ENCODE measurements around the gene SLC47A2. TPM values are rescaled to one million over a fixed set of nuclear protein-coding genes. Genes with fewer than 3 reads are reported as not detected.

Gene SLC47A2
- total RNA-seq, 2 donors from 2014 or later, result not detected

- DNase-seq (ENCODE audit: low spot score) (peak; percentile 42), ATAC-seq (ENCODE audit: insufficient number of reproducible peaks, low FRiP score, low read depth) (peak; percentile 35)
- no peak for TF ChIP-seq CTCF (IDR thresholded peaks at IDR 0.05)
- H3K9me3 ChIP-seq, result no peaks in the 10 kb centered on the region
- peak overlapping the region; percentile 93 for H3K4me3 ChIP-seq
- H3K36me3 ChIP-seq, result no peaks in the 10 kb centered on the region
- no peaks in the 10 kb centered on the region for H3K27me3 ChIP-seq (replicated peaks; ENCODE audit: insufficient read depth)
- peaks cover 33 to 67% of the 10 kb centered on the region in 2 donors for H3K4me1 ChIP-seq (ENCODE audit: control insufficient read depth in 1 of 2, low read depth in 2 of 2)
- peak overlapping the region; percentile 92 to 97 for H3K27ac ChIP-seq
These were observed 68.5 kb downstream of the SLC47A2 start for GRCh38 chr17:19647697-19648474.

DNA sequence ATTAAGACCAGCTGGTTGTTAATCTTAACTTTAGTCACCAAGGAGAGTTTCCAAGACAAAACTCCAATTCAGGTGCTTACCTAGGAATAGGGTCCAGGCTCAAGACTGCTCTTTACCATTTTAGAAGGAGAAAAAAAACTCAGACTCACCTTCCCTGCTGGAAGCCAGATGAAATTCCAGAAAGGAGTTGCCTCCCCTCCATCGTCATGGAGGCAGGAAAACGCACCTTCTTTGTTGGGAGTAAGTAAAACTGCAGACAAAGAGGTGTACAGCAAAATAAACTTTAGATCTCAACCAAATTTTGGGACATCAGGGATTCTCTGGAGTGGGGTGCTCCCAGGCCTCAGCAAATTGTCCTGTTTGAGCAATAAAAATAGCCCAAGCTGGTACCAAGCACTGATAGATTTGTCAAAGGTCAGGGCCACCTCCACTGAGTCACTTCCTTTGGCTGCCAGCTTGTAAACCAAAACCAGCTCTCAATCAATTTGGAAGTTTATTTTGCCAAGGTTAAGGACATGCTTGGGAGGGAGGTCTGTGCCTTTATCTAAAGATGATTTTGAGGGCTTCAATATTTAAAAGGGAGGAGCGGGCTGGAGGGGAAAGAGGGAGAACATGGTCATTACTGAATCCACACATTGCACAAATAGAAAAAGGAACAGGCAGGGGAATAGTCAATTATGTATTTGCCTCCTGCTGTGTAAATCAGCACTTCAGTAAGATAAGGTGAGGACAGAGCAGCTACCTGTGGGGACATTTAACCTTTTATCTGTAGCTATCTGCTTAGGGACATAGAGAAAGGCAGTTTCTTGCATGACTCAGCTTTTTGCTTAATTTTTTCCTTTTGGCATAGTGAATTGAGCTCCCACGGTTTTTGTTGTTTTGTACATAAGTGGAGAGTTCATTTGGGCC is 69.3 kb downstream of the SLC47A2 start:
- DNase-seq (ENCODE audit: low spot score) (no peak), ATAC-seq (ENCODE audit: insufficient number of reproducible peaks, low FRiP score, low read depth) (no peak)
- Histone ChIP-seq H3K9me3 (no peaks in the 10 kb centered on the region), H3K27me3 (replicated peaks; ENCODE audit: insufficient read depth) (no peaks in the 10 kb centered on the region), H3K4me1 (ENCODE audit: control insufficient read depth in 1 of 2, low read depth in 2 of 2) (peaks cover 29 to 59% of the 10 kb centered on the region in 2 donors), H3K4me3 (peak overlapping the region; percentile 93), H3K27ac (peak overlapping the region; percentile 92 to 97), H3K36me3 (no peaks in the 10 kb centered on the region)
- no peak for TF ChIP-seq CTCF (IDR thresholded peaks at IDR 0.05)

DNA sequence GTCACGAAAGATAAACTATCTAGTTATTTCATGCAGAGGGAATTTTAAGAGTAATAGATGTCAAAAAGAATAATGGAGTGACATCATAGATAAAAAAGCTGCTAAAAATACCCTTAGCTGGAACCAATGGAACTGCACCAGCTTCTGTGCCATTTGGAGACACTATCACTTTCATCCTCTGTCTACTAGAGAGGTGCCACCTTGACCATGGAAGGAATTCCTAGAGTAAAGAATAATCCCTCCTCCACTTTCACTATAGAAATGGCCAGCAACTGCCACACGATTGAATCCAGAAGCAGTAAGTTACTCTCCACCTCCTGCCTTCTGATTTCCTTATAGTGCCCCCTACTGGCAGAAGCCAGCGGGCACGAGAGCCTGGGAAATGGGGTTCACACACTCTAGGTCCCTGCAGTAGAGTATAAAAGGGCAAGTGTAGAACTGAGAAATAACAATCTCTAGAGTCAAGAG is 70.6 kb downstream of the SLC47A2 start:
- ATAC-seq (ENCODE audit: insufficient number of reproducible peaks, low FRiP score, low read depth) (no peak), DNase-seq (ENCODE audit: low spot score) (no peak)
- peak; percentile 27 for TF ChIP-seq CTCF (IDR thresholded peaks at IDR 0.05)
- Histone ChIP-seq H3K4me3 (no peak overlapping the region), H3K9me3 (no peaks in the 10 kb centered on the region), H3K27me3 (replicated peaks; ENCODE audit: insufficient read depth) (no peaks in the 10 kb centered on the region), H3K27ac (peak overlapping the region; percentile 27 to 92), H3K4me1 (ENCODE audit: control insufficient read depth in 1 of 2, low read depth in 2 of 2) (peaks cover 17 to 46% of the 10 kb centered on the region in 2 donors), H3K36me3 (no peaks in the 10 kb centered on the region)

DNA sequence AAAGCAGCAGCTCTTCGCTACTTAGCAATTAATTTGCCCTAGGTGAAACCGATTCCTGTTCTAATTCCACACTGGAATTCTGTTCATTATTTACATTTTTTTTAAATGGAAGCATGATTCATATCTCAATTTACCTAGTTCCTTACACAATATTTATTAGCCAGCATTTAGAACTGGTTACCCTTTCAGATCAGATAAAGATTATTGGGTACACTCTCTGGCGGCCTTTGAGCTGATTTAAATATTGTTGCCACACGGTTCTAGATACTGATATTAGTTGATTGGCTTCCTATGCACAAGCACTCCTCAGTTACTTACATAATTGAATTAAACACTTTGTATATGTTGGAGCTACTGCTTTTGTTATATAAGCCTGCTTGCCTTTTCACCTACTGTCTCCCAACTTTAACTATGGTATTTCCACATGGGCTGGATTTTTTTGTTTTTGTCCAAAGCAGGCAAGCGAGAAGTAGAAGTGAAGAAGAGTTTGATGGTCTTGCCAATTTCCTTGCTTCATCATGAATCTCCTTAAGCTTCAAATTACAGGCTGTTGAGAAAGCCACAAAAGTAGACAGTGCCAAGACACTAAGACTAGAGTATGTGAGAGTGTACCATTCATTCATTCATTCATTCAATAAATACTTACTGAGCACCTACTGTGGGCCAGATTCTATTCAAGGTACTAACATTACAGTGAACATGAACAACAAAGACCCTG is 71.7 kb downstream of the SLC47A2 start:
- Histone ChIP-seq H3K27ac (no peak overlapping the region), H3K27me3 (replicated peaks; ENCODE audit: insufficient read depth) (no peaks in the 10 kb centered on the region), H3K4me1 (ENCODE audit: control insufficient read depth in 1 of 2, low read depth in 2 of 2) (peaks cover 13 to 35% of the 10 kb centered on the region in 2 donors), H3K9me3 (no peaks in the 10 kb centered on the region), H3K36me3 (no peaks in the 10 kb centered on the region), H3K4me3 (no peak overlapping the region)
- no peak for TF ChIP-seq CTCF (IDR thresholded peaks at IDR 0.05)
- DNase-seq (ENCODE audit: low spot score) (no peak), ATAC-seq (ENCODE audit: insufficient number of reproducible peaks, low FRiP score, low read depth) (no peak)

Data from thoracic aorta (tissue), 2 donors.